H1 (cell line): ENCODE results near the gene LY6G6F. TPM values are rescaled to one million over a fixed set of nuclear protein-coding genes. Genes with fewer than 3 reads are reported as not detected.
A peak's percentile ranks its signal among the peaks of the same experiment; 100 is the strongest.

Source experiments
- CTCF ChIA-PET: fragments of 300-600 bp; sonication (Branson Sonifier 250); formaldehyde crosslinking; loops from one replicate; lab custom pipeline; 2021; ENCODE audit not compliant: partially characterized antibody; lab: Charles Lee
- POLR2A ChIA-PET: fragments of 300-600 bp; sonication (Branson Sonifier 250); formaldehyde crosslinking; loops from one replicate; lab custom pipeline; 2021; ENCODE audit warnings: inconsistent platforms; ENCODE audit not compliant: partially characterized antibody; lab: Charles Lee
- DNase-seq, 2 experiments: peaks; one replicate each; pipeline versions ENCODE4 v3.0.0 to v3.0.0-alpha.2; 2010 to 2022; ENCODE audit warnings: low spot score in 2 of 2, low read depth in 1 of 2, mixed read lengths in 1 of 2
- FAIRE-seq: peaks from 2 replicates; lab custom pipeline; 2011; peaks lifted over from hg19 to GRCh38; lab: Jason Lieb, UNC
- H2AFZ ChIP-seq: 2 replicates; pipeline ENCODE4 v1.8.1; 2012; ENCODE audit warnings: low read length, inconsistent platforms
- H2AK5ac ChIP-seq: 2 replicates; pipeline ENCODE4 v1.6.1; 2013; ENCODE audit warnings: low read depth, low read length
- H2BK120ac ChIP-seq: replicated peaks from 2 replicates; pipeline ENCODE3; 2013; ENCODE audit warnings: low read depth, low read length, inconsistent platforms
- H2BK12ac ChIP-seq: 2 replicates; pipeline ENCODE4 v1.6.1; 2013; ENCODE audit warnings: low read depth, low read length
- H2BK15ac ChIP-seq: 2 replicates; pipeline ENCODE4 v1.6.1; 2013; ENCODE audit warnings: low read length
- H2BK20ac ChIP-seq: 2 replicates; pipeline ENCODE4 v1.6.1; 2013; ENCODE audit warnings: low read length
- H2BK5ac ChIP-seq: 2 replicates; pipeline ENCODE4 v1.6.1; 2013; ENCODE audit warnings: low read depth, low read length
- H3K14ac ChIP-seq: 2 replicates; pipeline ENCODE4 v1.6.1; 2013; ENCODE audit warnings: inconsistent platforms; ENCODE audit not compliant: insufficient read length
- H3K18ac ChIP-seq: 2 replicates; pipeline ENCODE4 v1.6.1; 2013; ENCODE audit warnings: low read length; ENCODE audit errors: extremely low read depth
- H3K23ac ChIP-seq: 2 replicates; pipeline ENCODE4 v1.6.1; 2013; ENCODE audit warnings: inconsistent platforms; ENCODE audit not compliant: insufficient read length
- H3K23me2 ChIP-seq: 2 replicates; pipeline ENCODE4 v1.6.1; 2013; ENCODE audit warnings: low read depth, low read length
- H3K27ac ChIP-seq: 2 replicates; pipeline ENCODE4 v1.6.1; 2011; ENCODE audit warnings: low read depth, low read length, inconsistent platforms
- H3K27me3 ChIP-seq, 4 experiments: replicated peaks in 1 of 4; 1 replicate in 1 of 4; 2 replicates in 3 of 4; pipeline versions ENCODE4 v1.6.1 to v1.8.1; 2011 to 2013; ENCODE audit warnings: low read length in 3 of 4, mild to moderate bottlenecking in 3 of 4, inconsistent platforms in 2 of 4, mixed read lengths in 2 of 4, moderate library complexity in 1 of 4; ENCODE audit not compliant: control insufficient read depth in 3 of 4, insufficient read depth in 3 of 4; ENCODE audit errors: extremely low read depth in 1 of 4
- H3K36me3 ChIP-seq, 4 experiments: 2 replicates each; pipeline versions ENCODE4 v1.6.1 to v1.8.1; 2011 to 2013; ENCODE audit warnings: mild to moderate bottlenecking in 4 of 4, low read length in 3 of 4, moderate library complexity in 2 of 4, control low read depth in 1 of 4, inconsistent platforms in 1 of 4; ENCODE audit not compliant: insufficient read depth in 4 of 4, control insufficient read depth in 2 of 4
- H3K4ac ChIP-seq: replicated peaks from 2 replicates; pipeline ENCODE3; 2013; ENCODE audit warnings: low read length, low read depth, mixed read lengths, inconsistent platforms; ENCODE audit not compliant: insufficient read length
- H3K4me1 ChIP-seq, 4 experiments: replicated peaks in 1 of 4; 1 replicate in 1 of 4; 2 replicates in 3 of 4; pipeline versions ENCODE4 v1.6.1 to v1.8.1; 2011 to 2013; ENCODE audit warnings: low read length in 3 of 4, inconsistent platforms in 2 of 4, mixed read lengths in 1 of 4; ENCODE audit not compliant: insufficient read depth in 4 of 4, control insufficient read depth in 3 of 4
- H3K4me2 ChIP-seq, 2 experiments: 2 replicates each; pipeline versions ENCODE4 v1.6.1 to v1.8.1; 2011 to 2013; ENCODE audit warnings: low read depth in 2 of 2, low read length in 2 of 2, control low read depth in 1 of 2, inconsistent platforms in 1 of 2, mild to moderate bottlenecking in 1 of 2; ENCODE audit not compliant: insufficient read depth in 1 of 2
- H3K4me3 ChIP-seq, 4 experiments: fragments of 200-600, 300-600 bp in 1 of 4; sonication (generic), shearing (Covaris generic), sonication (Bioruptor Twin) in 1 of 4; 2 replicates each; pipeline versions ENCODE4 v1.5.1 to v1.8.1; 2011 to 2016; ENCODE audit warnings: low read length in 4 of 4, low read depth in 3 of 4, control low read depth in 2 of 4, inconsistent platforms in 2 of 4, mild to moderate bottlenecking in 2 of 4, mixed read lengths in 1 of 4, moderate library complexity in 1 of 4; ENCODE audit not compliant: insufficient read depth in 2 of 4; ENCODE audit errors: extremely low read depth in 1 of 4
- H3K56ac ChIP-seq: replicated peaks from 2 replicates; pipeline ENCODE3; 2013; ENCODE audit warnings: low read depth, mild to moderate bottlenecking, mixed read lengths, low read length, inconsistent platforms; ENCODE audit not compliant: insufficient read length
- H3K79me1 ChIP-seq: 2 replicates; pipeline ENCODE4 v1.6.1; 2013; ENCODE audit warnings: low read depth, low read length, control low read depth
- H3K79me2 ChIP-seq, 2 experiments: 2 replicates each; pipeline versions ENCODE4 v1.6.1 to v1.8.1; 2012 to 2013; ENCODE audit warnings: low read length in 2 of 2, mild to moderate bottlenecking in 2 of 2, inconsistent platforms in 1 of 2; ENCODE audit not compliant: insufficient read depth in 2 of 2, control insufficient read depth in 1 of 2
- H3K9ac ChIP-seq, 4 experiments: replicated peaks in 1 of 4; 1 replicate in 1 of 4; 2 replicates in 3 of 4; pipeline versions ENCODE4 v1.6.1 to v1.8.1; 2011 to 2013; ENCODE audit warnings: low read depth in 3 of 4, low read length in 3 of 4, control low read depth in 2 of 4, mild to moderate bottlenecking in 2 of 4, moderate library complexity in 2 of 4, inconsistent platforms in 1 of 4; ENCODE audit errors: extremely low read depth in 1 of 4
- H3K9me3 ChIP-seq, 2 experiments: 2 replicates each; pipeline versions ENCODE4 v1.6.1 to v1.8.1; 2012 to 2013; ENCODE audit warnings: mild to moderate bottlenecking in 2 of 2, moderate library complexity in 2 of 2, control low read depth in 1 of 2, inconsistent platforms in 1 of 2, low read depth in 1 of 2, low read length in 1 of 2, mixed read lengths in 1 of 2; ENCODE audit not compliant: insufficient read depth in 2 of 2
- H4K20me1 ChIP-seq, 2 experiments: replicated peaks in 1 of 2; 2 replicates each; pipeline versions ENCODE3 to v1.8.1; 2011 to 2013; ENCODE audit warnings: inconsistent platforms in 2 of 2, low read length in 2 of 2, mild to moderate bottlenecking in 1 of 2; ENCODE audit not compliant: insufficient read depth in 2 of 2, control insufficient read depth in 1 of 2
- H4K5ac ChIP-seq: 2 replicates; pipeline ENCODE4 v1.6.1; 2013; ENCODE audit warnings: low read length, low read depth, mixed read lengths, inconsistent platforms; ENCODE audit not compliant: insufficient read length
- H4K8ac ChIP-seq: 2 replicates; pipeline ENCODE4 v1.8.0; 2013; ENCODE audit warnings: mild to moderate bottlenecking, moderate library complexity, low read length, inconsistent platforms; ENCODE audit not compliant: insufficient read depth; ENCODE audit errors: extremely low read depth
- H4K91ac ChIP-seq: replicated peaks from 2 replicates; pipeline ENCODE3; 2013; ENCODE audit warnings: low read length, mixed read lengths, inconsistent platforms; ENCODE audit not compliant: insufficient read length
- CHD1 ChIP-seq: IDR thresholded peaks from 2 replicates; pipeline ENCODE4 v1.6.1; 2012; ENCODE audit warnings: low read depth, low read length, improper control_type of control experiment
- SIN3A ChIP-seq, 2 experiments: IDR thresholded peaks in 1 of 2; conservative IDR thresholded peaks in 1 of 2; 2 replicates each; pipeline ENCODE4 v1.6.1; 2011 to 2012; ENCODE audit warnings: low read length in 2 of 2, improper control_type of control experiment in 1 of 2, low read depth in 1 of 2, mild to moderate bottlenecking in 1 of 2
- WGBS, 2 experiments: shearing (Covaris generic) in 1 of 2; methylation state at CpG; one replicate each; pipeline versions ENCODE4 v1.1.6 to v1.1.7; 2013 to 2015; ENCODE audit warnings: low lambda C conversion rate in 2 of 2, mixed read lengths in 2 of 2, inconsistent platforms in 1 of 2, low coverage in 1 of 2, missing lambda C conversion rate in 1 of 2; ENCODE audit not compliant: insufficient replicate concordance in 2 of 2, insufficient coverage in 1 of 2, insufficient read length in 1 of 2; ENCODE audit errors: extremely low coverage in 1 of 2, missing lambda C conversion rate in 1 of 2; 5-methylcytosine and 5-hydroxymethylcytosine counted together
- polyA plus RNA-seq, 7 experiments: library from polyadenylated mRNA; depleted of rRNA in 3 of 7; stranded (reverse) in 5 of 7; unstranded in 2 of 7; fragments of >200 nt in 5 of 7; fragments of 200-250 nt in 2 of 7; gene quantifications; 1 replicate in 5 of 7; 2 replicates in 1 of 7; 4 replicates in 1 of 7; pipeline versions ENCODE4 v1.2.1 to v1.2.3, GENCODE V29; 2011 to 2013; ENCODE audit warnings: missing spikeins in 2 of 7, mixed read lengths in 2 of 7
- total RNA-seq: library from RNA; stranded (reverse); fragmentation: NEBNext Ultra II Directional; extraction: Animal tissue kit (Norgen Biotek cat#: 25700); gene quantifications from 2 replicates; pipeline ENCODE4 v1.2.1, GENCODE V29; 2021

Gene LY6G6F
- total and polyA plus RNA-seq, 2 of the 8 experiments (the other 6 are each of a cell fraction or from before 2014, with no cell fraction given), result not detected

GRCh38 chr6:31659649-31660380 lies 46.9 kb upstream of the LY6G6F start:
- peaks cover 8% of the 10 kb centered on the region for H3K23me2 ChIP-seq
- H3K4me1 ChIP-seq, result peaks cover 0 to 15% (median 4%) of the 10 kb centered on the region in 4 experiments; a peak in 5 of 7 replicates
- H3K79me1 ChIP-seq, result peaks cover 9% of the 10 kb centered on the region
- H3K36me3 ChIP-seq, result peaks cover 4 to 19% (median 9%) of the 10 kb centered on the region in 4 experiments; a peak in 6 of 8 replicates
- H3K18ac ChIP-seq, result no peak overlapping the region; the same call in 1 of the 2 replicates
- no peak overlapping the region for H2BK120ac ChIP-seq
- 63% methylated on average over 13 of the region's 13 CpGs; no CpG with 5 or more reads in 1 of the 2 experiments for WGBS, 2 experiments
- H3K27ac ChIP-seq, result peak overlapping the region; percentile 63
- peak overlapping the region; percentile 94 for H4K8ac ChIP-seq
- peak overlapping the region; percentile 19 for H3K4ac ChIP-seq
- H3K23ac ChIP-seq, result no peak overlapping the region
- H4K5ac ChIP-seq, result peak overlapping the region; percentile 73
- no peak for FAIRE-seq
- no peak overlapping the region for H2BK12ac ChIP-seq
- peak overlapping the region; percentile 84; the same call in 1 of the 2 replicates for H2AFZ ChIP-seq
- no peak overlapping the region for H2AK5ac ChIP-seq
- peak; percentile 71; a peak in 1 of 4 replicates for TF ChIP-seq SIN3A (conservative IDR thresholded peaks at IDR 0.05 in 1 of 2, IDR thresholded peaks at IDR 0.05 in 1 of 2; ENCODE audit: low read depth in 1 of 2, low read length in 2 of 2)
- no peak for TF ChIP-seq CHD1
- TF ChIP-seq, all 59 proteins: peak for 1
- Histone ChIP-seq H3K27me3 (no peaks in the 10 kb centered on the region), H3K79me2 (peaks cover 0 to 39% of the 10 kb centered on the region in 2 experiments; a peak in 3 of 4 replicates), H3K56ac (peak overlapping the region; percentile 77), H3K9ac (peak overlapping the region; percentile 75 to 93 (median 82)), H2BK5ac (0 out of 2 replicates have a peak overlapping the region, but pooled peaks have one; percentile 1), H3K14ac (peak overlapping the region; percentile 71), H2BK15ac (peak overlapping the region; percentile 8; the same call in 1 of the 2 replicates), H2BK20ac (no peak overlapping the region), H3K9me3 (no peaks in the 10 kb centered on the region), H4K20me1 (peaks cover 0 to 3% of the 10 kb centered on the region in 2 experiments), H3K4me2 (peak overlapping the region; percentile 94 to 95), H3K4me3 (peak overlapping the region; percentile 85 to 94 (median 88)), H4K91ac (peak overlapping the region; percentile 76)
- POLR2A ChIA-PET, result interaction anchor here (0.6 to 25.5 kb wide), 13 partner anchors 6 to 168 kb away, joined by 3 to 883 read pairs (median 13); partner anchors contain the start of genes AIF1, APOM, ATP6V1G2 and BAG6
- no peak for DNase-seq
- CTCF ChIA-PET, result interaction anchor here (0.9 to 1.5 kb wide), 5 partner anchors 7 to 173 kb away, joined by 4 to 6 read pairs (median 5); partner anchors contain the start of gene BAG6
